Calu3 (cell line): Measurements from ENCODE around the gene SDCBP2. TPM values are rescaled to one million over a fixed set of nuclear protein-coding genes. Genes with fewer than 3 reads are reported as not detected.

Source experiments
- BruUV-seq: library from RNA; stranded (reverse); fragments of 400-500 nt; replicated peaks from 2 replicates; lab custom pipeline; 2021; lab: Mats Ljungman, UMichigan
- CTCF ChIA-PET: fragments of 300-600 bp; sonication (Branson Sonifier 250); formaldehyde crosslinking; loops from one replicate; lab custom pipeline; 2022; ENCODE audit warnings: antibody characterized with exemption; lab: Charles Lee
- DNase-seq: peaks from one replicate; pipeline ENCODE4 v3.0.0; 2022
- H3K27ac Mint-ChIP-seq: one replicate; pipeline ENCODE4 v1.8.0; 2022; ENCODE audit warnings: mixed read lengths; ENCODE audit not compliant: unreplicated experiment
- H3K27me3 Mint-ChIP-seq: one replicate; pipeline ENCODE4 v1.8.0; 2022; ENCODE audit warnings: mixed read lengths; ENCODE audit not compliant: unreplicated experiment
- H3K36me3 Mint-ChIP-seq: one replicate; pipeline ENCODE4 v1.8.0; 2022; ENCODE audit warnings: mild to moderate bottlenecking, moderate library complexity, mixed read lengths; ENCODE audit not compliant: insufficient read depth, unreplicated experiment
- H3K4me1 Mint-ChIP-seq: one replicate; pipeline ENCODE4 v1.8.0; 2022; ENCODE audit warnings: mild to moderate bottlenecking, low read depth, mixed read lengths; ENCODE audit not compliant: unreplicated experiment
- H3K4me3 Mint-ChIP-seq: one replicate; pipeline ENCODE4 v1.8.0; 2022; ENCODE audit warnings: mild to moderate bottlenecking, low read depth, moderate library complexity, mixed read lengths; ENCODE audit not compliant: unreplicated experiment
- H3K9me3 Mint-ChIP-seq: one replicate; pipeline ENCODE4 v1.8.0; 2022; ENCODE audit warnings: low read depth, mixed read lengths; ENCODE audit not compliant: unreplicated experiment
- intact Hi-C: fragments of 100-400 bp; cut with micrococcal nuclease; formaldehyde crosslinking; loops from one replicate; pipeline ENCODE4 v1.10.0; 2022; ENCODE audit not compliant: unreplicated experiment
- total RNA-seq: library from RNA; stranded (reverse); gene quantifications from 2 replicates; pipeline ENCODE4 v1.2.3, GENCODE V29; 2022
- TF ChIP-seq, protein P1 (sequence below): fragments of 200-600 bp; IDR thresholded peaks from one replicate; pipeline ENCODE4 v1.8.0; 2022; ENCODE audit warnings: antibody characterized with exemption; ENCODE audit not compliant: unreplicated experiment

The SDCBP2 gene
- total RNA-seq, 1 experiment from 2014 or later, result 8.2 TPM

DNA sequence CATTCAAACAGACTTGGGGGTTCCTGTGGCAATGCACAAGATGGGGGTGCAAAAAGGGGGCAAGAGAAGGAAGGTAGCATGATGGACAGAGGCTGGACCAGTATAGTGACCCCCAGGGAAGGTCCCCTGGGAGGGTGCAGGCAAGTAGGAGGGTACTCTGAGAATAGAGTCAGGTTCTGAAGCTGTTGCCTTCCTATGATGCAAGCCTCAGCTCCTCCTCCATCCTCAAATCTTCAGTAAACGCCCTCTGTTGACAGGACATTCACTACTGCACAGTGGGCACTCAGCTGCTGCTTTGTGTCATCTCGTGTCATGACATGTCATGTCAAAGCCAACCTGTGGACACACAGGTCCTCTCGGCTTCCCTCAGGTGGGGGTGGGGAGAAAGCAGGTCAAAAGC lies 5.8 kb upstream of the SDCBP2 start:
- BruUV-seq, result no TSS peak
- CTCF ChIA-PET, result no interaction called here
- Mint-ChIP-seq H3K36me3 (peaks cover 15% of the 10 kb centered on the region), H3K27me3 (no peaks in the 10 kb centered on the region), H3K4me1 (peaks cover 18% of the 10 kb centered on the region), H3K9me3 (no peaks in the 10 kb centered on the region), H3K4me3 (no peak overlapping the region), H3K27ac (no peak overlapping the region)
- TF ChIP-seq, protein P1, sequence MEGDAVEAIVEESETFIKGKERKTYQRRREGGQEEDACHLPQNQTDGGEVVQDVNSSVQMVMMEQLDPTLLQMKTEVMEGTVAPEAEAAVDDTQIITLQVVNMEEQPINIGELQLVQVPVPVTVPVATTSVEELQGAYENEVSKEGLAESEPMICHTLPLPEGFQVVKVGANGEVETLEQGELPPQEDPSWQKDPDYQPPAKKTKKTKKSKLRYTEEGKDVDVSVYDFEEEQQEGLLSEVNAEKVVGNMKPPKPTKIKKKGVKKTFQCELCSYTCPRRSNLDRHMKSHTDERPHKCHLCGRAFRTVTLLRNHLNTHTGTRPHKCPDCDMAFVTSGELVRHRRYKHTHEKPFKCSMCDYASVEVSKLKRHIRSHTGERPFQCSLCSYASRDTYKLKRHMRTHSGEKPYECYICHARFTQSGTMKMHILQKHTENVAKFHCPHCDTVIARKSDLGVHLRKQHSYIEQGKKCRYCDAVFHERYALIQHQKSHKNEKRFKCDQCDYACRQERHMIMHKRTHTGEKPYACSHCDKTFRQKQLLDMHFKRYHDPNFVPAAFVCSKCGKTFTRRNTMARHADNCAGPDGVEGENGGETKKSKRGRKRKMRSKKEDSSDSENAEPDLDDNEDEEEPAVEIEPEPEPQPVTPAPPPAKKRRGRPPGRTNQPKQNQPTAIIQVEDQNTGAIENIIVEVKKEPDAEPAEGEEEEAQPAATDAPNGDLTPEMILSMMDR, result no peak
- intact Hi-C loops, result no loop called here
- DNase-seq, result no peak

DNA sequence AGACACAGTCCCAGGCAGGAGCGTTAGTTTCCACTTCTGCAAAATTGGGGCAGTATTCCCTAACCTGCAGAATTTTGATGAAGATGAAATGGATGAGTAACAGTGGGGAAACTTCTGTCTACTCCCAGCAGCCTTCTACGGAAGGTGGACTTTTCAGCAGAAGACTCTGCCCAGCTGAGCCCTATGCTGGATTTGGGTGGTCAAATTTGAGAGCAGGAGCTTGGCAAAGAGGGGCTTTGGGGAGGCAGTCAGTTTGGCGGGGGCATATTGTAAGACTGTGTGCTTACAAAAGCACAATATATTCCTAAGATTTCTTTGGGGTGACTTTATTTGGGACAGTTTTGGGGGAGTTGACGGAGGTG lies 5.4 kb upstream of the SDCBP2 start:
- Mint-ChIP-seq H3K27ac (no peak overlapping the region), H3K36me3 (peaks cover 20% of the 10 kb centered on the region), H3K4me1 (peaks cover 22% of the 10 kb centered on the region), H3K27me3 (no peaks in the 10 kb centered on the region), H3K4me3 (no peak overlapping the region), H3K9me3 (no peaks in the 10 kb centered on the region)
- DNase-seq, result no peak
- TF ChIP-seq, protein P1, result no peak
- no TSS peak for BruUV-seq
- intact Hi-C loops, result no loop called here
- CTCF ChIA-PET, result no interaction called here

DNA sequence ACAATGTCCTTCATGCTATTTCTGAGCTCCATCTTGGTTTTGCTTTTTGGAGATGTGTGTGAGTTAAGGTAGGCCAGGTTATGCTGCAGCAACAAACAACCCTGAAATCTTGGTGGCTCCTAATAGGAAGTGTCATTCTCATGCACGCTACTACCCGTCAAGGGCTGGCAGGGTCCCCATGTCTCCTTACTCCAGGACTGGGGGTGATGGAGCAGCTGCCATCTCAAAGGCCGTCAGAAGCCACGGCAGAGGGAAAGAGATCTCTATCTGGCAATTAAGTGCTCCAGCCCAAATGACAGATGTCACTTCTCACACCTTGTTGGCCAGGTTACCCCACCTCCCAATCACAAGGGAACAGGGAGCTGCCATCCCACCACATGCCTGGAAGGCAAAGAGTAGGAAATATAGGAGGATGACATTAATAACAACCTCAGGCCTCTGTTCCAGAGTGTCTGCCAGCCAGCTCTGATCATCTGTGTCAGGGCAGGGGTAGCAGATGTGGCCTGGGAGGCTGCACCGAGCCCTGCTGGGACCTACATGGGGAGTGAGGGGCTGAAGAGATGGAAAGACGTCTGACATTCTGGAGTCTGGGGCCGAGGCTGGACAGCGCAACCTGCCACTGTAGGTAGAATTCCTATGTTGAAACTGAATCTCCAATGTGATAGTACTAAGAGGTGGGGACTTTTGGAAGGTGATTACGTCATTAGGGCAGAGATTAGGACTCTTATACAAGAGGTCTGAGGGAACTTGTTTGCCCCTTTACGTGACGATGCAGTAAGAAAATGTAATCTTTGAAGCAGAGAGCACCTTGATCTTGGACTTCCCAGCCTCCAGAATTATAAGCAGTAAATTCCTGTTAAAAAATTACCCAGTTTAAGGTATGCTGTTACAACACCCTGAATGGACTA lies 4.8 kb upstream of the SDCBP2 start:
- no TSS peak for BruUV-seq
- no peak overlapping the region for H3K4me3 Mint-ChIP-seq
- H3K27me3 Mint-ChIP-seq, result no peaks in the 10 kb centered on the region
- no peak overlapping the region for H3K27ac Mint-ChIP-seq
- H3K9me3 Mint-ChIP-seq, result no peaks in the 10 kb centered on the region
- intact Hi-C loops, result no loop called here
- TF ChIP-seq, protein P1, result no peak
- DNase-seq, result no peak
- H3K36me3 Mint-ChIP-seq, result peaks cover 24% of the 10 kb centered on the region
- CTCF ChIA-PET, result no interaction called here
- peaks cover 26% of the 10 kb centered on the region for H3K4me1 Mint-ChIP-seq

DNA sequence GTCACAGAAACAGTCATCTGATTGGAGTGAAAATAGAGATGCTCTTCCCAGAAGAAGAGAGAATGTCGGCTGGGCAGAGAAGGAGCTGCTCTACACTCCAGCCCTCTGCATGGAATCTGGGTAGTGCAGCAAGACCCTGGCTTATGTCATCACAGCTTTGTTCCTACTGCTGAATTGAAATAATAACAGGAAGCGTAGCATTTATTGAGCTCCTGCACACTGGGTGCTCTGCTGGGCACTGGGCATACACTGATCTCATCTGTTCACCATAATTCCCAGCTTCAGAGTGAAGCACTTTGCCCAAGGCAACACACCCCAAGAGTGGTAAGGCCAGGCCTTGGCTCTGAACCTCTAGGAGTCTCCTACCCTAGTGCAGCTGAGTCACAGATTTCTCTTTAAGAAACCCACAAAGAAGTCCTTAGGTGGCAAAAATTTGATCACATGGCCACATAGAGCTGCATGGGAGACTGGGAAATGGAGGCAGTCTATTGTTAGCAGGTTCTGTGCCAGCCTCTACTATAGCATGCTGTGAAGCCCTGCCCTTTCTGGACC lies 3.9 kb upstream of the SDCBP2 start:
- TF ChIP-seq, protein P1, result no peak
- H3K27me3 Mint-ChIP-seq, result no peaks in the 10 kb centered on the region
- CTCF ChIA-PET, result interaction anchor here (0.7 kb wide), 1 partner anchor 849 kb away, joined by 6 read pairs; no protein-coding TSS in a partner anchor
- peaks cover 28% of the 10 kb centered on the region for H3K36me3 Mint-ChIP-seq
- H3K9me3 Mint-ChIP-seq, result no peaks in the 10 kb centered on the region
- no peak overlapping the region for H3K4me3 Mint-ChIP-seq
- no peak for DNase-seq
- peaks cover 26% of the 10 kb centered on the region for H3K4me1 Mint-ChIP-seq
- intact Hi-C loops, result no loop called here
- no TSS peak for BruUV-seq
- H3K27ac Mint-ChIP-seq, result no peak overlapping the region
